HCT116 (cell line): ENCODE results near the gene EPHA6.

Experiments used
- ATF3 ChIP-seq: IDR thresholded peaks from 2 replicates; pipeline ENCODE4 v1.6.1; 2012
- CBX3 ChIP-seq: IDR thresholded peaks from 2 replicates; pipeline ENCODE4 v1.6.1; 2012; ENCODE audit warnings: low read depth
- CTCF ChIP-seq, 3 experiments: fragments of 200-600 bp in 1 of 3; sonication (generic) in 1 of 3; IDR thresholded peaks in 2 of 3; conservative IDR thresholded peaks in 1 of 3; 2 replicates each; pipeline ENCODE4 v1.5.1; 2012 to 2017; ENCODE audit warnings: low read depth in 2 of 3, low read length in 2 of 3, antibody characterized with exemption in 1 of 3, borderline replicate concordance in 1 of 3, control low read depth in 1 of 3, mild to moderate bottlenecking in 1 of 3, mixed read lengths in 1 of 3, mixed run types in 1 of 3, moderate library complexity in 1 of 3; ENCODE audit not compliant: insufficient read depth in 1 of 3
- EZH2 ChIP-seq: fragments of 200-600 bp; sonication (generic); IDR thresholded peaks from 2 replicates; pipeline ENCODE4 v1.6.1; 2017; ENCODE audit warnings: antibody characterized with exemption, mixed run types
- EZH2phosphoT487 ChIP-seq: fragments of 200-600 bp; IDR thresholded peaks from 2 replicates; pipeline ENCODE4 v1.6.1; 2018; ENCODE audit warnings: antibody characterized with exemption, borderline replicate concordance
- JUND ChIP-seq: IDR thresholded peaks from 2 replicates; pipeline ENCODE4 v1.6.1; 2012
- POLR2A ChIP-seq: IDR thresholded peaks from 2 replicates; pipeline ENCODE4 v1.7.0; 2011; ENCODE audit warnings: borderline replicate concordance; ENCODE audit not compliant: insufficient read depth, insufficient read length; ENCODE audit errors: extremely low read depth
- POLR2AphosphoS5 ChIP-seq: IDR thresholded peaks from 2 replicates; pipeline ENCODE4 v1.6.1; 2011; ENCODE audit warnings: mild to moderate bottlenecking, low read depth, low read length, moderate library complexity
- RAD21 ChIP-seq: IDR thresholded peaks from 2 replicates; pipeline ENCODE4 v1.6.1; 2012; ENCODE audit warnings: low read depth, mild to moderate bottlenecking
- REST ChIP-seq: IDR thresholded peaks from 2 replicates; pipeline ENCODE4 v1.6.1; 2012; ENCODE audit warnings: low read depth
- TCF7L2 ChIP-seq: IDR thresholded peaks from 2 replicates; pipeline ENCODE4 v1.7.0; 2011; ENCODE audit warnings: borderline replicate concordance, inconsistent platforms; ENCODE audit not compliant: insufficient read depth, insufficient read length; ENCODE audit errors: extremely low read depth
- ZBTB33 ChIP-seq: IDR thresholded peaks from 2 replicates; pipeline ENCODE4 v1.6.1; 2011; ENCODE audit warnings: mild to moderate bottlenecking, low read length, moderate library complexity; ENCODE audit not compliant: insufficient replicate concordance; ENCODE audit errors: extremely low read depth
- ZFX ChIP-seq: fragments of 450-650 bp; IDR thresholded peaks from 2 replicates; pipeline ENCODE4 v1.6.1; 2017
- ZNF274 ChIP-seq: fragments of 200-500 bp; sonication (Bioruptor generic); IDR thresholded peaks from 2 replicates; pipeline ENCODE4 v1.6.1; 2014; ENCODE audit warnings: mild to moderate bottlenecking, low read depth, low read length, inconsistent platforms

- no peak for TF ChIP-seq POLR2A
- no peak for TF ChIP-seq CTCF (IDR thresholded peaks at IDR 0.05 in 2 of 3, conservative IDR thresholded peaks at IDR 0.05 in 1 of 3; ENCODE audit: borderline replicate concordance in 1 of 3, insufficient read depth in 1 of 3, low read depth in 2 of 3, low read length in 2 of 3)
- TF ChIP-seq POLR2AphosphoS5 = no peak
- TF ChIP-seq RAD21 = no peak
- TF ChIP-seq EZH2 = no peak
- TF ChIP-seq REST = no peak
- no peak for TF ChIP-seq TCF7L2
- no peak for TF ChIP-seq JUND
- no peak for TF ChIP-seq CBX3
- TF ChIP-seq ZNF274 = no peak
- no peak for TF ChIP-seq ATF3
- no peak for TF ChIP-seq ZBTB33
- no peak for TF ChIP-seq ZFX
- TF ChIP-seq EZH2phosphoT487 = no peak
These were observed 155.8 kb downstream of the EPHA6 start for GRCh38 chr3:96970211-96970610.
